HCT116 (cell line): Measurements from ENCODE around the gene DDN. TPM values are rescaled to one million over a fixed set of nuclear protein-coding genes. Genes with fewer than 3 reads are reported as not detected.
A peak's percentile ranks its signal among the peaks of the same experiment; 100 is the strongest.

Source experiments
- ATAC-seq: fragments of 200-7000 bp; cut with Tn5 transposase; 2 replicates; pipeline ENCODE4 v1.9.1; 2020; ENCODE audit warnings: mild to moderate bottlenecking, moderate library complexity
- BruUV-seq: library from RNA; stranded (reverse); fragments of 400-500 nt; replicated peaks from 2 replicates; lab custom pipeline; 2021; lab: Mats Ljungman, UMichigan
- CTCF ChIA-PET: fragments of 300-600 bp; sonication (Branson Sonifier 250); formaldehyde crosslinking; loops from one replicate; lab custom pipeline; 2021; ENCODE audit warnings: antibody characterized with exemption; lab: Charles Lee
- POLR2A ChIA-PET: fragments of 300-600, 350-600 bp; sonication (Branson Sonifier 250); formaldehyde crosslinking; loops from one replicate; lab custom pipeline; 2021; ENCODE audit warnings: antibody characterized with exemption; lab: Charles Lee
- RAD21 ChIA-PET, 2 experiments: fragments of 300-600 bp; sonication (Branson Sonifier 250); formaldehyde crosslinking; loops; one replicate each; lab custom pipeline; 2023; ENCODE audit warnings: low total read pairs in 2 of 2; ENCODE audit not compliant: uncharacterized antibody in 2 of 2, unreplicated experiment in 2 of 2, low non-redundant PET in 1 of 2; lab: Charles Lee
- DNase-seq: peaks from one replicate; pipeline ENCODE4 v3.0.0-alpha.2; 2010; ENCODE audit warnings: low read depth, low spot score
- H2AFZ ChIP-seq: fragments of 200-600 bp; shearing (Covaris generic), sonication (generic); 2 replicates; pipeline ENCODE4 v1.6.1; 2017; ENCODE audit warnings: low read depth, mixed run types, mixed read lengths, antibody characterized with exemption, low read length; ENCODE audit not compliant: poor library complexity, severe bottlenecking
- H3K27ac ChIP-seq: 2 replicates; pipeline ENCODE4 v1.5.1; 2012; ENCODE audit warnings: low read depth, low read length
- H3K27me3 ChIP-seq: fragments of 200-600 bp; sonication (generic); 2 replicates; pipeline ENCODE4 v1.6.1; 2016; ENCODE audit warnings: mixed run types, low read length, mixed read lengths; ENCODE audit not compliant: insufficient read depth
- H3K36me3 ChIP-seq, 2 experiments: fragments of 200-500 bp in 1 of 2; fragments of 200-600 bp in 1 of 2; sonication (Bioruptor generic) in 1 of 2; sonication (generic) in 1 of 2; 2 replicates each; pipeline versions ENCODE4 v1.5.1 to v1.6.1; 2014 to 2016; ENCODE audit warnings: low read length in 2 of 2, inconsistent platforms in 1 of 2, mixed read lengths in 1 of 2, mixed run types in 1 of 2; ENCODE audit not compliant: insufficient read depth in 2 of 2, control insufficient read depth in 1 of 2
- H3K4me1 ChIP-seq, 2 experiments: fragments of 200-600 bp in 1 of 2; sonication (generic) in 1 of 2; 2 replicates each; pipeline versions ENCODE4 v1.5.1 to v1.6.1; 2012 to 2017; ENCODE audit warnings: low read length in 2 of 2, inconsistent platforms in 1 of 2, mild to moderate bottlenecking in 1 of 2, mixed read lengths in 1 of 2, mixed run types in 1 of 2, moderate library complexity in 1 of 2; ENCODE audit not compliant: insufficient read depth in 2 of 2, control insufficient read depth in 1 of 2
- H3K4me2 ChIP-seq: fragments of 200-600 bp; sonication (generic); 2 replicates; pipeline ENCODE4 v1.6.1; 2017; ENCODE audit warnings: mixed run types, low read length, mixed read lengths
- H3K4me3 ChIP-seq, 2 experiments: fragments of 200-600 bp in 1 of 2; sonication (generic) in 1 of 2; replicated peaks in 1 of 2; 2 replicates each; pipeline ENCODE4 v1.5.1; 2011 to 2016; ENCODE audit warnings: low read length in 2 of 2, control low read depth in 1 of 2, low read depth in 1 of 2, mild to moderate bottlenecking in 1 of 2, mixed read lengths in 1 of 2, mixed run types in 1 of 2
- H3K79me2 ChIP-seq: fragments of 200-600 bp; sonication (generic); 2 replicates; pipeline ENCODE4 v1.6.1; 2017; ENCODE audit warnings: mild to moderate bottlenecking, mixed run types, low read length, moderate library complexity, mixed read lengths; ENCODE audit not compliant: insufficient read depth
- H3K9ac ChIP-seq: fragments of 200-600 bp; sonication (generic); 2 replicates; pipeline ENCODE4 v1.6.1; 2016; ENCODE audit warnings: low read length, mixed read lengths
- H3K9me2 ChIP-seq: fragments of 200-600 bp; sonication (generic), shearing (Covaris generic); 2 replicates; pipeline ENCODE4 v1.6.1; 2017; ENCODE audit warnings: mixed run types, mild to moderate bottlenecking, moderate library complexity; ENCODE audit not compliant: insufficient read depth
- H3K9me3 ChIP-seq, 2 experiments: fragments of 200-500 bp in 1 of 2; fragments of 200-600 bp in 1 of 2; sonication (Bioruptor generic) in 1 of 2; sonication (generic) in 1 of 2; 2 replicates each; pipeline ENCODE4 v1.6.1; 2014 to 2017; ENCODE audit warnings: low read length in 2 of 2, mixed read lengths in 2 of 2, inconsistent platforms in 1 of 2, low read depth in 1 of 2, mild to moderate bottlenecking in 1 of 2, mixed run types in 1 of 2, moderate library complexity in 1 of 2; ENCODE audit not compliant: control insufficient read depth in 1 of 2, insufficient read depth in 1 of 2
- H4K20me1 ChIP-seq: fragments of 200-600 bp; sonication (generic), shearing (Covaris generic); 2 replicates; pipeline ENCODE4 v1.6.1; 2017; ENCODE audit warnings: mixed run types, mild to moderate bottlenecking, moderate library complexity; ENCODE audit not compliant: insufficient read depth
- CBX3 ChIP-seq: IDR thresholded peaks from 2 replicates; pipeline ENCODE4 v1.6.1; 2012; ENCODE audit warnings: low read depth
- CTCF ChIP-seq, 3 experiments: fragments of 200-600 bp in 1 of 3; sonication (generic) in 1 of 3; IDR thresholded peaks in 2 of 3; conservative IDR thresholded peaks in 1 of 3; 2 replicates each; pipeline ENCODE4 v1.5.1; 2012 to 2017; ENCODE audit warnings: low read depth in 2 of 3, low read length in 2 of 3, antibody characterized with exemption in 1 of 3, borderline replicate concordance in 1 of 3, control low read depth in 1 of 3, mild to moderate bottlenecking in 1 of 3, mixed read lengths in 1 of 3, mixed run types in 1 of 3, moderate library complexity in 1 of 3; ENCODE audit not compliant: insufficient read depth in 1 of 3
- EGR1 ChIP-seq: IDR thresholded peaks from 2 replicates; pipeline ENCODE4 v1.6.1; 2012; ENCODE audit warnings: low read depth
- EZH2 ChIP-seq: fragments of 200-600 bp; sonication (generic); IDR thresholded peaks from 2 replicates; pipeline ENCODE4 v1.6.1; 2017; ENCODE audit warnings: antibody characterized with exemption, mixed run types
- FOSL1 ChIP-seq: IDR thresholded peaks from 2 replicates; pipeline ENCODE4 v1.6.1; 2012; ENCODE audit warnings: low read depth
- JUND ChIP-seq: IDR thresholded peaks from 2 replicates; pipeline ENCODE4 v1.6.1; 2012
- MAX ChIP-seq: IDR thresholded peaks from 2 replicates; pipeline ENCODE4 v1.6.1; 2012
- POLR2A ChIP-seq: IDR thresholded peaks from 2 replicates; pipeline ENCODE4 v1.7.0; 2011; ENCODE audit warnings: borderline replicate concordance; ENCODE audit not compliant: insufficient read depth, insufficient read length; ENCODE audit errors: extremely low read depth
- REST ChIP-seq: IDR thresholded peaks from 2 replicates; pipeline ENCODE4 v1.6.1; 2012; ENCODE audit warnings: low read depth
- SIN3A ChIP-seq: IDR thresholded peaks from 2 replicates; pipeline ENCODE4 v1.6.1; 2012; ENCODE audit warnings: low read depth
- SRF ChIP-seq: IDR thresholded peaks from 2 replicates; pipeline ENCODE4 v1.6.1; 2012; ENCODE audit warnings: low read depth
- ZBTB33 ChIP-seq: IDR thresholded peaks from 2 replicates; pipeline ENCODE4 v1.6.1; 2011; ENCODE audit warnings: mild to moderate bottlenecking, low read length, moderate library complexity; ENCODE audit not compliant: insufficient replicate concordance; ENCODE audit errors: extremely low read depth
- ZFX ChIP-seq: fragments of 450-650 bp; IDR thresholded peaks from 2 replicates; pipeline ENCODE4 v1.6.1; 2017
- ZNF274 ChIP-seq: fragments of 200-500 bp; sonication (Bioruptor generic); IDR thresholded peaks from 2 replicates; pipeline ENCODE4 v1.6.1; 2014; ENCODE audit warnings: mild to moderate bottlenecking, low read depth, low read length, inconsistent platforms
- intact Hi-C: fragments of 100-400 bp; cut with micrococcal nuclease; formaldehyde crosslinking; loops from 2 replicates; pipeline ENCODE4 v1.10.0; 2022
- total RNA-seq: library from RNA; stranded (reverse); gene quantifications from one replicate; pipeline ENCODE4 v1.2.1, GENCODE V29; 2021; ENCODE audit not compliant: unreplicated experiment

The DDN gene
- total RNA-seq, 1 experiment from 2014 or later, result 8.1 TPM

GRCh38 chr12:48965298-48965838, 33.8 kb downstream of the DDN start:
- ChIA-PET CTCF (no interaction called here), POLR2A (no interaction called here), RAD21 (no interaction called here)
- H3K9me2 ChIP-seq, result no peaks in the 10 kb centered on the region
- TF ChIP-seq EZH2 (no peak), ZNF274 (no peak), CTCF (IDR thresholded peaks at IDR 0.05 in 2 of 3, conservative IDR thresholded peaks at IDR 0.05 in 1 of 3; ENCODE audit: borderline replicate concordance in 1 of 3, insufficient read depth in 1 of 3, low read depth in 2 of 3, low read length in 2 of 3) (peak in 2 of 3 experiments; percentile 40; a peak in 3 of 6 replicates), ZFX (no peak)
- no peak overlapping the region for H3K4me2 ChIP-seq
- H3K27ac ChIP-seq, result no peak overlapping the region
- no peaks in the 10 kb centered on the region for H4K20me1 ChIP-seq
- ATAC-seq (peak; percentile 81), DNase-seq (no peak)
- H3K79me2 ChIP-seq, result no peaks in the 10 kb centered on the region
- H3K4me1 ChIP-seq, result peaks cover 0 to 8% of the 10 kb centered on the region in 2 experiments; a peak in 2 of 4 replicates
- no peaks in the 10 kb centered on the region for H3K9me3 ChIP-seq
- no peak overlapping the region for H3K4me3 ChIP-seq
- no peak overlapping the region for H3K9ac ChIP-seq
- no TSS peak for BruUV-seq
- intact Hi-C loops, result no loop called here
- H2AFZ ChIP-seq, result no peak overlapping the region
- H3K36me3 ChIP-seq, result no peaks in the 10 kb centered on the region
- H3K27me3 ChIP-seq, result no peaks in the 10 kb centered on the region

- DNase-seq (no peak), ATAC-seq (no peak)
- Histone ChIP-seq H3K4me3 (no peak overlapping the region), H4K20me1 (no peaks in the 10 kb centered on the region), H3K9me2 (no peaks in the 10 kb centered on the region), H3K27me3 (no peaks in the 10 kb centered on the region), H3K36me3 (no peaks in the 10 kb centered on the region), H3K4me2 (no peak overlapping the region), H3K27ac (no peak overlapping the region), H3K9ac (no peak overlapping the region), H2AFZ (no peak overlapping the region), H3K9me3 (no peaks in the 10 kb centered on the region), H3K4me1 (peaks cover 3 to 11% of the 10 kb centered on the region in 2 experiments; a peak in 2 of 4 replicates), H3K79me2 (peaks cover 4% of the 10 kb centered on the region; the same call in 1 of the 2 replicates)
- no TSS peak for BruUV-seq
- POLR2A ChIA-PET, result no interaction called here
- intact Hi-C loops, result no loop called here
- RAD21 ChIA-PET, result no interaction called here
- CTCF ChIA-PET, result no interaction called here
- no peak for TF ChIP-seq EZH2
- TF ChIP-seq SRF, result no peak
- no peak for TF ChIP-seq POLR2A
- no peak for TF ChIP-seq SIN3A
- TF ChIP-seq MAX, result no peak
- TF ChIP-seq FOSL1, result no peak
- no peak for TF ChIP-seq EGR1
- no peak for TF ChIP-seq JUND
- no peak for TF ChIP-seq REST
- no peak for TF ChIP-seq CBX3
- no peak for TF ChIP-seq ZBTB33
Observed at GRCh38 chr12:48961801-48962200, 37.4 kb downstream of the DDN start.
